Measurements from ENCODE around the gene LARP1.
"Not testable (repeated sequence)": the region's sequence is repeated elsewhere in the genome, so short reads cannot be mapped to it uniquely, and the experiment has no call there.

The LARP1 gene

DNA sequence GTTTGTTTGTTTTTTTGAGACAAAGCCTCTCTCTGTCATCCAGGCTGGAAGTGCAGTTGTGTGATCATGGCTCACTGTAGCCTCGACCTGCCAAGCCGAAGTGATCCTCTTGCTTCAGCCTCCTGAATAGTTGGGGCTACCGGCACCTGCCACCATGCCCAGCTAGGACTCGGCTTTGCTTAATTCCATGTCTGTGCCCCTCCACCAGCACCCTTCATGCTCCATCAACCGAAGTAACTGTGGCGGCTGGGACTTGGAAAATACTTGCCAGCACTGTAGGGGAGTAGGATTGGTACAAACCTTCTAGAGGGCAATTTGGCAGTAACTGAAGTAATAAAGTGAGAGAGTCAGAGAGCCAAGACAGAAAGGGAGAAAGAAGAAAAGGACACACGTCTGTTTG, 76.3 kb downstream of the LARP1 start:
- DNase-seq, result no peak

DNA sequence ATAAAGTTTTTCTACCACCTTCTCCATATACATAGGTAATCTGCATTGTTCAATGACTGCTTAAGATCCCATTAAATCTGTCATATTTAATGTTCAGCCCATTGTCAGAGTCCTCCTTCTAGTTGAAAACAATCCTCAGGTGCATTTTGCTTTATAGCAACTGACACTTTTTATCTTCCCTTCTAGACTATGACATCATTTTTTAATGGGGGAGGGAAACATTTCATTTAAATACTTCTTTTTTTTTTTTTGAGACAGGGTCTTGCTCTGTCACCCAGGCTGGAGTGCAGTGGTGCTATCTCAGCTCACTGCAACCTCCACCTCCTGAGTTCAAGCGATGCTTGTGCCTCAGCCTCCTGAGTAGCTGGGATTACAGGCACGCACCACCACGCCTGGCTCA, 77.6 kb downstream of the LARP1 start:
- not testable (repeated sequence) for DNase-seq

DNA sequence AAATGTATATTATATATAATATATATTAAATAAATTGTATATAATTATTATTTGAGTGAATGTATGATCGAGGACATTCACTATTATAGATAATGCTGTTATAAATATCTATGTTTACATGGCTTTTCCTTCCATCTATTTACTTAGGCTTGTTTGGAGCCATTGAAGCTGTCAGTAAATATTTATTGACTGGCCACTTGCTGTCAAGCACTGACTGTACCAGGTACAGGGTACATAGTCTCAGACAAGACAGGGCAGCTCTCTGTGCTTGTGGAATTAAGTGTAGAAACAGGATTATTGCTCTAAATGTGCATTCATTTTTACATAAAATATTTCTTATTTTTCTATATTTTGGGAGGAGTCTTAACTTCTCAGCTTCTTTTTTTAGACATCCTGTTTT, 78.9 kb downstream of the LARP1 start:
- DNase-seq, result no peak

DNA sequence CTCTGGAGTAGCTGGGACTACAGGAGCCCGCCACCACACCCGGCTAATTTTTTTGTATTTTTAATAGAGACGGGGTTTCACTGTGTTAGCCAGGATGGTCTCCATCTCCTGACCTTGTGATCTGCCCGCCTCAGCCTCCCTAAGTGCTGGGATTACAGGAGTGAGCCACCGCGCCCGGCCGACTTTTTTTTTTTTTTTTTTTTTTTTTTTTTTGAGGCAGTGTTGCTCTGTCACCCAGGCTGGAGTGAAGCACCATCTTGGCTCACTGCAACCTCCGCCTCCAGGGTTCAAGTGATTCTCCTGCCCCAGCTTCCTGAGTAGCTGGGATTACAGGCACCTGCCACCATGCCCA, 80.5 kb downstream of the LARP1 start:
- not testable (repeated sequence) for DNase-seq

DNA sequence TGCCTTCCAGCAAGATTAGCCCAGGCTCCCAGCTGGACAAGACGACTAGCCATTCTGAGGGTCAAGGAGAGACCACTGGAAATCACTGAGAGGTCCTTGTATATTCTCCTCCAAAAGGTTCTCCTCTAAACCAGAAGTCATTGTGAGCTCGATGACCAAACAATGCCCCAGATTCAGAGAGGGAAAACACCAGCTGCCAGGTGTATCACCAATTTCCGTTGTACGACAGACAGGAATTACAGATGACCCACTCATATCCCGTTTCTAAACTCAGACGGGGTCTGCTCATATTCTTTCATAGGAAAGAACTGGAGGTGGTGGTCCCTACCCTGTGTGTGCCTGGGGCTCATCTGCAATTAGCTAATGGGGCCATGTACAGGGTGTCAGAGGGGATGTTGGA, 81.0 kb downstream of the LARP1 start:
- no peak for DNase-seq

DNA sequence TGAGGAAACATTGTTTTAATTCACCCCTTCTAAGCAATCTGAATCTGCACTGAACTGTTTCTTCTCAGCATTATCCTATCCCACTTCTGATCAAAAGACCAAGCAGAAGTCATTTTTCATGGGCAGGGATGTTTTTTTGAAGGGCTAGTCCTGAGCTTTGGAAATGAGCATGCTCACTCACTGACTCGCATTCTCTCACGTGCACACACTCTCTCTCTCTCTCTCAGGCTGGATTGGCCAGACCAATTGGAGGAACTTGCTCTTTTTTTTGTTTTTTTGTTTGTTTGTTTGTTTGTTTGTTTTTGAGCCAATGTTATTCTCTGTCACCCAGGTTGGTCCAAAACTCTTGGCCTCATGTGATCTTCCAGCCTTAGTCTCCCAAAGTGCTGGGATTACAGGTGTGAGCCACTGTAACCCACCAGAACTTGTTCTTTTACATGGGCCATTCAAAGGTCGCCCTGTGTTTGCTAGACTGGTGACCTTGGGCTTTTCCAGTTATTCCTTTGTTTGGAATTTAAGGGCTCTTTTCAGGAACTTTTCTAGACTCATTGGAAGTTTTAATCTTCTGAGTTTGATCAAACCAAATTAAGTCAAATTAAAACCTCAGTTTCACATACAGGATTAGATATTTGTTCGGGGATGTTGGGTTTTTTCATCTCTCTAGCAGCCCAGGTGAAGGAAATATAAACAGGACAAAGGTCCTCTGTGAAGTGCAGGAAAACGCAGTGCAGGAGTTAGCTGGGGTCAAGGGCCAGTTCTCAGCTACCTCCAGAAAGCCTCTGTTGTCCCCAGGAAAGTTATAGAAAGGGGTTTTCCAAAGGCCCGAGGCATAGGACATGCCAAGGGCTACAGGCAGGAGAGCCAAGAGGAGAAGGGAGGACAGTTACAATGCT, 82.1 kb downstream of the LARP1 start:
- no peak for DNase-seq

DNA sequence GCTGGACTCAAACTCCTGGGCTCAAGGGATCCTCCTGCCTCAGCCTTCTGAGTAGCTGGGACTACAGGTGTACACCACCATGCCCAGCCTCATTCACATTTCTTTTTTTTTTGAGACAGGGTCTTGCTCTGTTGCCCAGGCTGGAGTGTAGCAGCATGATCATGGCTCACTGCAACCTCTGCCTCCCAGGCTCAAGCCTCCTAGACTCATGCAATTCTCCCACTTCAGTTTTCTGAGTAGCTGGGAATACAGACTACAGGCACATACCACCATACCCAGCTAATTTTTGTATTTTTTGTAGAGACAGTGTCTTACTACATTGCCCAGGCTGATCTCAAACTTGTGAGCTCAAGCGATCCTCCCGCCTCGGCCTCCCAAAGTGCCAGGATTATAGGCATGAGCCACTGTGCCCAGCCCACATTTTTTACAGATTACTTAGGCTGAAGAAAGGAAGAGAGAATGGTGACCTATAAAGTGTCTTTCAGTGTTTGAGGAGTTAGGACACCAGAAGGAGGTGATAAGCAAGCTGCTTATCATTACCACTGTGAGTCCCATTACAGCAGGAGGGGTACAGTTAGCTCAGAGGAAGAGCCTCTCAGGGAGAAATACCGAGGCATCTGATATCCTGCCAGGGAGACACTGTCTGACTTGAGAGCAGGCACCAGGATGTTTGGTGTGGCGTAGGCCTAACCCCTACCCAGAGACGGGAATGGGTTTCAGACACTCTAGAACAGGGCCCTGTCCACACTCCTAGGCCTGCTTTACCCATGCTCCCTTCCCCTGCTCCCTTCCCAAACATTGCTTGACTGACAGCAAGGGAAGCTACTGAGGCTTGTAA, 85.5 kb downstream of the LARP1 start:
- no peak for DNase-seq

DNA sequence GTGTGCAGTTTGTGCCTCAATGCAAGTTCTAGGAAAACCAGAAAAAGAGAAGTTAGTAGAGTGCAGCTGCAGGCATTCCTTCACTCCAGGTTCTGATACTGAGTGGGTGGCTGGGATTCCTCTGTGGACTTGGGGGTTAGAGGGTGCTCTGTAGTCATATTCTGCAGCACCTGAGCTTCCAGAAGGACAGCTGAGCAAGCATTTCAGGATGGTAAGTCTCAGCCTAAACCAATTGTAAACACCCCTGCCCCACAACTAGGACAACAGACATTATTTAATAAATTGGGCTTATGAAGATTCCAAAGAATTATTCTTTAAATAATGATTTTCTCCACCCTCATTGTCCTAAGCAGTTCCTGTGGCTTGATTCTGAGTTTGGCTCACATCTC, 86.1 kb downstream of the LARP1 start:
- no peak for DNase-seq

DNA sequence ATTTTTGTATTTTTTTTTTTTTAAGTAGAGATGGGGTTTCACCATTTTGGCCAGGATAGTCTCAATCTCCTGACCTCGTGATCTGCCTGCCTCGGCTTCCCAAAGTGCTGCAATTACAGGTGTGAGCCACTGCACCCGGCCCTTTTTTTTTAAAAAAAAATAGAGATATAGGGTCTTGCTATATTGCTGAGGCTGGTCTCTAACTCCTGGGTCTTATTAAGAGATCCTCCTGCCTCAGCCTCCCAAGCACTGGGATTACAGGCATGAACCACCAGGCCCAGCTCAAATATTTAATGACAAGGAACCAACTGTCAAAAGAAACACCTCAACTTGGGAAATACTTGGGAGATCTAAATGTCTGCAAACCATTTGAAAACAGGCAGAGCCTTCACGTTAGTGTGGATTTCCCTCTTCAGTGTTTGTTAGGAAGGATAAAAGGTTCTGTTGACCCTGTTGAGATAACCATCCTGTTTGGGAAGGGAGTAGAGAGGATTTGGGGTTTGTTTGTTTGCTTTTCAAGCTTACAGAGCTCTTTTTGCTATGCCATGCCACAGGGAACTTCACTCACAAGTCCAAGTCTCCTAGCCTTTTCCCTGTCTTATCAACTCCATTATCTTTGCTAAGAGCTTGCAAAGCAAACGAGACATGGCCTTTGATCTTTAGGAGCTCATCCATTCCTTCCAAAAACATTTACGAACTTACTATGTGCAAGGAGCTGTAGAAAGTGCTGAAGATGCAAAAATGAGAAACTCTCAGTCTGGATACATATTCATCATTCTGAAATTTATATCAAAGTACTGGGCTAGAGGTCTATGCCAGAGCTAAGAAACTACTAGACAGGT, 87.7 kb downstream of the LARP1 start:
- no peak for DNase-seq

DNA sequence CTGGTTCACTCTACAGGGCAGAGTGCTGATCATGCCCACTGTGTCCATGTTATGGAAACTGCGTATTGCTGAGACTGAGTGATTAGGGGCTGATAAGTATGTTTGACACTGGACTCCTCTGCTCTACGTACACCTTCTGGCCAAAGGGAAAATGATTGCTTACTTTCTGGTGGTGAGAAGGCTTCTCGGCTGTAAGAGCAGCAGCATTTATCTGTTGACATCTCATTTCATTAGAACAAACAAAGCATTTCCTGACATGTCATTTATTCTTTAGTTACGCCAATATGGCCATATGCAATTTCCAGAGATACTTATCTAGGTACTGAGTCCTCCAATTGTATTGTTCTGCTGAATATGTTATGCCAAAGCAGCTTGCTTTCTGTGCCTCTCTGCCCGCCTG, 89.6 kb downstream of the LARP1 start:
- no peak for DNase-seq

DNA sequence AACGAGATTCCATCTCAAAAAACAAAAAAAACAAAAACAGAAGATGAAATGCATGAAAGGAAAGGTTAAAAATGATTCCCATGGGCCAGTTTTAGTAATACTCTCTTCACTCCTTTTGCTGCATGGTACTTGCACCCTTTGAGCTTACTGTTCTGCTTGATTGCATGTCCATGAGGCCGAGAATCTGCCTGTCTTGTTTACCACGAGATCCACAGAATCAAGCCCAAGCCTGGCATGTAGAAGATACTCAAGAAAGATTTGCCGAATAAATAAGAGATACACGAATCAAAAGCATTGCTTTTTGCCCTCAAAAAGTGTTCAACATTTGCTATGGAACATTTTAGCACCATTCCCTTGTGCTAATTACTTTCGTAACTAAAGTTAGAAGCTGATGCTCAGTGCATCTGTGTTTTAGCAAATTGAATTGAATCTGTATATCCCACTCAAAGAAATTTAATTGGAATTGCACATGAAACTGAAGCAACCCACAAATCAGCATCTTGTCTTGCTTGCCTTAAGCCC, 94.1 kb downstream of the LARP1 start:
- no peak for DNase-seq

DNA sequence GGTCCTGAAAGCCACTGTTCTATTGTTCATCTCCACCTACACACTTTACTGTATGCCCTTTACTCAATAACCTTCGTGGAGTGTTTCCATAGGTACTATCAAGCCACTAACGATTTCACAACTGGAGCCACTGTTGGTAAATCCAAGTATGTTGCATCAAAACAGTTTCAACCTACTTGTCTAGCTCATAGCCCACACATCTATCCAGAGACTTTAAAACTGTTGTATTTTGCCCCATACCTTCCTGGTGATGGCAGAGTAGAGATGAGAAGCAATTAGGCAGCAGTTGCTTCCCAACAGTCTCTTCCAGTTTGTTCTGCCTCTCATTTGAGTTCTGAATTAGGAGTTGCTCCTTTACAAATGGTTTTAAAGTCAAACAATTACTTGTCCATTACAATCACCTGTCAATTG, 94.6 kb downstream of the LARP1 start:
- DNase-seq, result no peak

DNA sequence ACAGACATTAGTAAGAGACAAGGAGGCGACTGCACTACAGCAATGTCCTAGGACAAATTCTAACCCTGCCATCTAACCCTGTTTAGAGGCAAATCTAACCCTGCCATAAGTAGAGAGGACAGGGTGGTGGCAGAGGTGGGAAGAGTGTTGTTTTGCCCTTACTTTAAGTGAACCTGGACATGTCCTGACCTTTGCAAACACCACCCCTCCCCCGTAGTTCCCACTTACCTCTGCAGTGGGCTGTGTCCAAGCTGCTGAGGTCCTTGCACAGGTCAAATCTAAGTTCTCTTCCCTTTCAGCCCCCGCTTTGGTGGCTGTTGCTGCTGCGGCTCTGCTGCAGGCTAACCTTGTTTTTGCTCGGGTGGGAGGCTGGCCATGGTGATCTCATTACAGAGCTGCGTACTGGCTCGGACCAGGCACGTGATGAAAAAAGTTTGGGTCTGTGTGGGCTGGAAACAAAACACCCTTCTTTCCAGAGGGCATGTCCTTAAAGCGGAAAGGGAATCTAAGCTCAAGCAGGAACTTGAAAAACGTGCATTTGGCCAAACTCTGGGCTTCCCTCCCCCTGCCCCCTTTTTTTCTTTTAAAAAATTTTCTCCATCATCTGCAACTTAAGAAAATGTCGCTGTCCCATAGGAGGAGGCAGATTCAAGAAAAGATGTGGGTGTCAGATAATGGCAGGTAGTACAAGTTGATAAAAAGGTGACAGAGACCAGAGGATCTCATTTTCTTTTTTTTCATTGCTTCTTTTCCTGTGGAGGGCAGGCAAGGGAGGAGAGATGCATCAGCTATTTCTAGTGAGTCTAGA, 95.3 kb downstream of the LARP1 start, which contains the start of gene FAXDC2:
TSS of gene FAXDC2 (minus strand) at position 349 of the 808 bp plus-strand sequence. CDS start 12,425 bp downstream, outside the sequence.
- DNase-seq, result no peak

DNA sequence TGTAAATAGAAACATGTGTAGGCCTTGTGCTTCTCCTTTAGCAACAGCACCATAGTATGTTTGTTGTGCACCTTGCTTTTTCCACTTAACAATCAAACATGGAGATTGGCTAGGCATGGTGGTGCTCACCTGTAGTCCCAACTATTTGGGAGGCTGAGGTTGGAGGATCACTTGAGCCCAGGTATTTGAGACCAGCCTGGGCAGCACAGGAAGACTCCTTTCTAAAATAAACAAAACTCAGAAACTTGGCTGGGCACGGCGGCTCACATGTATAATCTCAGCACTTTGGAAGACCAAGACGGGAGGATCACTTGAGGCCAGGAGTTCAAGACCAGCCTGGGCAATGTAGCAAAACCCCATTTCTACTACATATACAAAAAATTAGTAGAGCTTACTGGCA, 96.2 kb downstream of the LARP1 start:
- no peak for DNase-seq

DNA sequence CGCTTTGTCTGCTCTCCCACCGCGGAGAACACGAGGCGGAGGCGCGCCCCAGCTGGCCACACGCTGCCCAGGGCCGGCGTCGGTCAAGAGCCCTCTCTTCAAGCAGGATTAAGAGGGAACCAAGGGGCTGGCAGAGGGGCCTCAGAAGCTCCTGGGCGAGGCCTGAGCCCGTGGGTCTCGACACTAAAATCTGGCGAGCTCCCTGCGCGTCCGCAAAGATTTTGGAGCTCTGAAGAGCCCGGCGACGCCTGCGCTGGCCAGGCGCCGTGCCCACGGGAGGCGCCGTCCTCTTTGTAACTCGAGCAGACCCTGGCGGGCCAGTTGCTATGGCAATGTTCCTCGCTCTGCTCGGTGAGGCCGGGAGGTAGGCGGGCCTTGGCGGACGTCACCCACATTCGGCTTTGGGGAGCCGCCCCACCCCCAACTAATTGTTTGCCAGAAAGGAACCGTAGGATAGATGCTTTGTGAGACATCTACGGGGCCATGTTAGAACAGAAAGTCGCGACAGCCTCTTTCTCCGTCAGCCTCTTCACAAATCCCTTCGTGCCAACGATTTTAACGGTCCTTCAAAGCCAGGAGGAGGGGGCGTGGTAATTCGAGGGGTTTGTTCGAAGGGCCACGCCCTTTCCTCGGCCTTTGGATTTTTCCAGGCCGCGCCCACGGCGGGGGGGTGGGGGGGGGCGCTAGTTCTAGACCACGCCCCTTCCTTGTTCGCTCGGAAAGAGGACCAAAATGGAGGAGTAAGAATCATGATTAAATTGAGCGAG, 102.5 kb downstream of the LARP1 start:
- DNase-seq, result peak; percentile 98

DNA sequence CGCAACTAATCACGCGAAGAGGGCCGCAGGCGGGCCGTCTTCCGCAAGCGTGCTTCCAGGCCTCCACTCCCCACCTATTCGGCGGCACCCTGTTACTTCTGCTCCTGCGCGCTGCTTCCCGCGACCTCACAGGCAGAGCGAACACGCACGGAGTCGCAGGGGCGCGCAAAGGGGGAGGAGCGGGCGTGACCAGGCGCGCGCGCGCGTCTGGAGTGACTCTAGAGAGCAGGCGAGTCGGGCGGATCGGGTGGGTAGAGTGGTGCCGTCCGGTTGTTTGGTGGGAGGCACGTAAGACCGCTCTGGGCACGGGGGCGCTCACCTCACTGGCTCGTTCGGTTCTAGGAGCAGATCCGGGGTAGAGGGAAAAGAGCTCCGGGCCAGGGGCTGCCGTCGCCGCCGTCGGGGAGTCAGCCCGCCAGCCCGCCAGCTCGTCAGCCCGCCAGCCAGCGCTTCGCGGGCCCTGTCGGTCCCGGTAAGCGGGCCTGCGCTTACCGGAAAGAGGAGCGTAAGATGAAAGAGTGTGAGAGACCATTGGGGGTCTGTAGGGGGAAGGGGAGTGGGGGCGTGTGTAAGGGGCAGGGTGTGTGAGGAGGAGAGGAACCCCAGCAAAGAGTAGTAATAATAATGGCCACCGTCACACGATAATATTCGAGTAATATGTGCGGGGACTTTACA, 103.3 kb downstream of the LARP1 start, which contains the start of gene CNOT8:
TSS of gene CNOT8 (plus strand) at position 331 of the 675 bp plus-strand sequence. CDS start 4,652 bp downstream, outside the sequence.
- DNase-seq, result peak; percentile 98

DNA sequence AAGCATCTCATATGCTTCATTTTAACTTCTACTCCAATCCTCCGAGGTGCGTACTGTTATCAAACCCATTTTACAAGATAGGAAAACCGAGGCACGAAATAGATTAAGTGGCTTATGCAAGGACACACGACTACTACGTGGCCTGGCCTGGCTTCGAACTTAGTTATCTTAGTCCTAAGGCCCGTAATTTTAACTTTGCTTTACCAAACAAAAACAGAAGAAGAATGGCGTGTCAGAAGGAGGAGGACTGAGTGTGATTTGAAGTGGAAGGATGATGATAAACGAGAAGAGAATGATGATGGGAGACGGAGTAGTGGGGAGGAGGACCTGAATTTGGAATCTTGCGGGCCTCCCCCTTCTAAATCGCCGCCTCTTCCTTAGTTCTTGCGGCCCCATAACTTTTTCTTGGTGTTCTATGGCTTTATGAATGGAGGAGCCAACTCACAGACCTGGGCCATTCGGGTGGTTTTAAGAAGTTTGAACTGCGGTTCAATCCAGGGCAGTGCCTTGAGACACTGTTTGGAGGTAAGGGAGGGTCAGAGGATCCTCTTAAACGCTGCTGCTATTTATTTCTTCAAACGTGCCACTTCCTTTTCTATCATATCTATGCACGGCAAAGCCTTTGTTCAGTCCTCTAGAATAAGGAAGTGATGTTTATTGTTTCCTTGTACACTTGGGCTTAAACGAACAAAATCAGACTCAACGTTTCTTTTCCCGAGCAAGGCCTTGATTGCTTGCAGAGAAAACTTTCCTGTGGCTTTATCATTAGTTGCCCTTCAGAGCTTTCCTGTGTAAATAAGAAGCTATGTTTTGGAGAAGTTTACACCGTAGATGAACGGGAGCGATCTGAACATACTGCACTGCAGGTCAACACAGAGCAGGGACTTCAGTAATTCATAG, 104.0 kb downstream of the LARP1 start:
- no peak for DNase-seq

DNA sequence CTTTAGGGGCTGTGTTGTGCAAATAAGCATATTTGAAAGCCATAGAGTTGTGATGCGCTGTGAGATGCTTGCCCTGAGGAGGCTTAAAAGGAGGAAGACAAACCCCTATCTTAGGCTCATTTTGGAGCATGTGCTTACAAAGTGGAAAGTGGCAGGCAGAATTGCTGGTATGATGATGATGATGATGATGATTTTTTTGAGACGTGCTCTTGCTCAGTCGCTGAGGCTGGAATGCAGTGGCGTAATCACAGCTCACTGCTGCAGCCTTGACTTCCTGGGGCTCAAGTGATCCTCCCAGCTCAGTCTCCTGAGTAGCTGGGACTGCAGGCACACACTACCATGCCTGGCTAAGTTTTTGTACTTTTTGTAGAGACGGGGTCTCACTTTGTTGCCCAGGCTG, 104.9 kb downstream of the LARP1 start:
- no peak for DNase-seq

DNA sequence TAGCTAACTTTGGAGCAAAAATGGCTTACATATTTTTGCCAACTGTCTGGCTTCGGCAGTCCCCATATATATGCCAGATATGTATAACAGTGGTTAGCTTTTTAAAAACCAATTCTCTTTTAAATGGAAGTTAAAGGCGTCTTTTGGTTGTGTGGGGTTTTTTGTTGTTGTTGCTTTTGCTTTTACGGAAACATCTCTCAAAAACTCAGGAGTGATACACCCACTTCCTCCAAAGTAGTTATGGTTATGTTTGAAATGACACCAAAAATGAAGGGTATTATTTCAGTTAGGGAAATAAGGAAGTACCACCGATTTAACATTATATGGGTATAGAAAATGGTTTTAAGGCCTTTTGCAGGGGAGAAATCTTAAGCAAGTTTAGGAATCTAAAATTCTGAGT, 105.6 kb downstream of the LARP1 start:
- DNase-seq, result no peak
